HL-60 (cell line): ENCODE results near the gene AKT2.

Experiments used
- DNase-seq, 2 experiments: peaks; one replicate each; pipeline ENCODE4 v3.0.0-alpha.2; 2010 to 2020; ENCODE audit warnings: low read depth in 1 of 2, low spot score in 1 of 2
- H3K27ac ChIP-seq: fragments of 250-450 bp; sonication (Bioruptor Pico); replicated peaks from 2 replicates; pipeline ENCODE4 v1.5.1; 2020; ENCODE audit warnings: mild to moderate bottlenecking, moderate library complexity
- H3K27me3 ChIP-seq: fragments of 250-450 bp; sonication (Bioruptor Pico); 2 replicates; pipeline ENCODE4 v1.5.1; 2021; ENCODE audit warnings: mild to moderate bottlenecking, moderate library complexity; ENCODE audit not compliant: insufficient read depth, poor library complexity, severe bottlenecking
- H3K4me3 ChIP-seq: replicated peaks from 2 replicates; pipeline ENCODE4 v1.5.1; 2011; ENCODE audit warnings: mild to moderate bottlenecking, control low read depth, low read length; ENCODE audit not compliant: insufficient read depth
- CTCF ChIP-seq: IDR thresholded peaks from one replicate; pipeline ENCODE4 v1.5.1; 2011; ENCODE audit warnings: low read length, control low read depth, inconsistent platforms; ENCODE audit not compliant: insufficient read depth
- GABPA ChIP-seq: IDR thresholded peaks from 2 replicates; pipeline ENCODE4 v1.6.1; 2012; ENCODE audit warnings: low read depth
- POLR2AphosphoS5 ChIP-seq: IDR thresholded peaks from 2 replicates; pipeline ENCODE4 v1.6.1; 2012; ENCODE audit warnings: low read depth
- REST ChIP-seq: IDR thresholded peaks from 2 replicates; pipeline ENCODE4 v1.6.1; 2012; ENCODE audit warnings: low read depth; ENCODE audit not compliant: insufficient replicate concordance
- SPI1 ChIP-seq: IDR thresholded peaks from 2 replicates; pipeline ENCODE4 v1.6.1; 2012; ENCODE audit warnings: low read depth, mild to moderate bottlenecking, borderline replicate concordance

Gene AKT2

GRCh38 chr19:40279120-40279551 lies 6.0 kb downstream of the AKT2 start:
- Histone ChIP-seq H3K4me3 (no peak overlapping the region), H3K27me3 (no peaks in the 10 kb centered on the region), H3K27ac (no peak overlapping the region)
- no peak for DNase-seq
- no peak for TF ChIP-seq POLR2AphosphoS5
- TF ChIP-seq SPI1, result no peak
- no peak for TF ChIP-seq GABPA
- TF ChIP-seq CTCF, result no peak
- TF ChIP-seq REST, result no peak

GRCh38 chr19:40278361-40279035 lies 6.6 kb downstream of the AKT2 start:
- Histone ChIP-seq H3K4me3 (no peak overlapping the region), H3K27me3 (no peaks in the 10 kb centered on the region), H3K27ac (no peak overlapping the region)
- DNase-seq, result no peak
- TF ChIP-seq POLR2AphosphoS5 (no peak), GABPA (no peak), CTCF (no peak), SPI1 (no peak), REST (no peak)

GRCh38 chr19:40277356-40278059 lies 7.6 kb downstream of the AKT2 start:
- Histone ChIP-seq H3K27ac (no peak overlapping the region), H3K27me3 (no peaks in the 10 kb centered on the region), H3K4me3 (no peak overlapping the region)
- TF ChIP-seq CTCF, result no peak
- no peak for TF ChIP-seq SPI1
- TF ChIP-seq POLR2AphosphoS5, result no peak
- TF ChIP-seq REST, result no peak
- DNase-seq, result no peak
